Measurements from ENCODE around the gene VPS72. TPM values are rescaled to one million over a fixed set of nuclear protein-coding genes. Genes with fewer than 3 reads are reported as not detected.

VPS72 gene
- total RNA-seq, 6 donors from 2014 or later: 19.0 to 54.3 (median 25.5) TPM

DNA sequence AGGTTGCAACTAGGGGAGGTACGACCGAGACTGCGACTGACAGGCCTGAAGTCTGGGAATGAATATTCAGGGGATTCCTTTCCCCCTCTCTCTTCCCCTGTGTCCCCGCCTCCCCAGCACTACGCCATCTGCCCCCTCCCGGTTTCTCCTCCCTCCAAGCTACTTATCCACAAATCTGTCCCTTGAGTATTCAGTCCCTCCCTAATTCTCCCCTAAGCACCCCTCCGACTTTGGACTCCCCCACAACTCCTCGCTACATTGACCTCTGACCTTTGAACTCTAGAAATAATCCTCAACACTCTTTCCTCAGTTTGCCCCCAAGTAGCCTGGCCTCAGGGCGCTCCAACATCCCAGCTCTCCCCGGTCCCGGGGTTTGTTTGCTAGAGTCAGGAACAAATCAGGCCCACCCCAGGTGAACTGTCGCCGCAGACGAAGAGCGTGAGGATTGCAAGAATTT, 24.7 kb downstream of the VPS72 start:
- no peaks in the 10 kb centered on the region for H3K27me3 ChIP-seq
- H3K27ac ChIP-seq: peak overlapping the region; percentile 65 to 87 (median 84)
- no peak for TF ChIP-seq POLR2AphosphoS5 (IDR thresholded peaks at IDR 0.05)
- ATAC-seq (ENCODE audit: low FRiP score in 2 of 2): peak in 1 of 2 donors; percentile 72
- H3K4me3 ChIP-seq: peak overlapping the region; percentile 49 to 72 (median 68)
- peak in 1 of 2 donors; percentile 25 for DNase-seq
- WGBS, 2 donors: 11 to 24% methylated on average over 15 of the region's 15 CpGs
- H3K36me3 ChIP-seq: peaks cover 6 to 47% (median 29%) of the 10 kb centered on the region in 4 donors
- peaks cover 18 to 35% (median 24%) of the 10 kb centered on the region in 4 donors for H3K4me1 ChIP-seq
- no peaks in the 10 kb centered on the region for H3K9me3 ChIP-seq

DNA sequence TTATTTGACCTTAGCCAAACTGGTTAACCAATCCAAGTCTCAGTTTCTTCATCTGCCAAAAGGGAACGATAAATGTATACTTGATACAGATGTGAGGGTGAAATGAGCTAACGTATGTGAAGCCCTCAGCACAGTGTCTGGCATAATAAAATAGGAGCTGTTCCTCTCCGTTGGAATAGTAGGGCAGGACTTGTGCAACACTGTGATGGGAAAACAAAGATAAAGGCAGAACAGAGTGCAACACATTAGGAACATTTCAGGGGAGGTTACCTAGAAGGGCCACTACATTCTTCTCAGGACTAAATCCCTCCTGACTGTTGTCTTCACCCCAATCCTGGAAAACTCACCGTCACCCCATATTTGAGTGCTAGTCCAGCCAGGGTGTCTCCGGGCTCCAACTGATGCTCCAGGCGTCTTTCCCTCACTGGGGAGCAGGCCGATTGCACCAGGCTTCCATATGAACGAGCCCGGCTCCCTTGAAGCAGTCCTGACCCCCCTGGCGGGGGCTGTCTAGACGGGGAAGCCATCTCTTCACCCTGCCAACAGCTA, 25.2 kb downstream of the VPS72 start:
- DNase-seq: no peak
- Histone ChIP-seq H3K4me1 (peaks cover 18 to 35% (median 24%) of the 10 kb centered on the region in 4 donors), H3K9me3 (no peaks in the 10 kb centered on the region), H3K36me3 (peaks cover 6 to 43% (median 29%) of the 10 kb centered on the region in 4 donors), H3K4me3 (peak overlapping the region; percentile 49 to 72 (median 68)), H3K27ac (peak overlapping the region; percentile 65 to 87 (median 84)), H3K27me3 (no peaks in the 10 kb centered on the region)
- TF ChIP-seq EP300 (IDR thresholded peaks at IDR 0.05) (no peak), POLR2A (IDR thresholded peaks at IDR 0.05) (no peak), POLR2AphosphoS5 (IDR thresholded peaks at IDR 0.05) (no peak)
- TF ChIP-seq, protein P1, sequence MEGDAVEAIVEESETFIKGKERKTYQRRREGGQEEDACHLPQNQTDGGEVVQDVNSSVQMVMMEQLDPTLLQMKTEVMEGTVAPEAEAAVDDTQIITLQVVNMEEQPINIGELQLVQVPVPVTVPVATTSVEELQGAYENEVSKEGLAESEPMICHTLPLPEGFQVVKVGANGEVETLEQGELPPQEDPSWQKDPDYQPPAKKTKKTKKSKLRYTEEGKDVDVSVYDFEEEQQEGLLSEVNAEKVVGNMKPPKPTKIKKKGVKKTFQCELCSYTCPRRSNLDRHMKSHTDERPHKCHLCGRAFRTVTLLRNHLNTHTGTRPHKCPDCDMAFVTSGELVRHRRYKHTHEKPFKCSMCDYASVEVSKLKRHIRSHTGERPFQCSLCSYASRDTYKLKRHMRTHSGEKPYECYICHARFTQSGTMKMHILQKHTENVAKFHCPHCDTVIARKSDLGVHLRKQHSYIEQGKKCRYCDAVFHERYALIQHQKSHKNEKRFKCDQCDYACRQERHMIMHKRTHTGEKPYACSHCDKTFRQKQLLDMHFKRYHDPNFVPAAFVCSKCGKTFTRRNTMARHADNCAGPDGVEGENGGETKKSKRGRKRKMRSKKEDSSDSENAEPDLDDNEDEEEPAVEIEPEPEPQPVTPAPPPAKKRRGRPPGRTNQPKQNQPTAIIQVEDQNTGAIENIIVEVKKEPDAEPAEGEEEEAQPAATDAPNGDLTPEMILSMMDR (IDR thresholded peaks at IDR 0.05): no peak
- 51 to 54% methylated on average over 9 to 10 of the region's 11 CpGs for WGBS, 2 donors
- peak in 1 of 2 donors; percentile 45 for ATAC-seq (ENCODE audit: low FRiP score in 2 of 2)

DNA sequence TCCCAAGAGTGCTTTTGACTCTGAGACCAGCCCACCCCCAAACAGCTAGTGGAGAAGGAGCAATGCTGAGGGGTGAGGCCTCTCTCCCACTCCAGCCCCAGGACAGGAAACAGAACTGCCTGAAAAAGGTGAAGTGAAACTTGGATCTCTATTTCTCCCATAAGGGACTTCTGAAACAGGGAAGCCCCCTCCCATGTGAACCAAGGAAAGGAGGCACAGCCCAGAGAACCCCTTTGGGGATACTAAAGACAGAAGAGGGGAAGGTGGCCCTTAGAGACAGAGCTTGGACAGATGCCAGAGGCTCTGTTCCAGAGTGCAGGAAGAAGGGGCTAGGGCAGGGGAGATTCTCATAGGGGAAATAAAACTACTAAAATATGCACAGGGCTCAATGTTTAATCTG, 30.6 kb downstream of the VPS72 start:
- Histone ChIP-seq H3K27me3 (no peaks in the 10 kb centered on the region), H3K4me3 (no peak overlapping the region), H3K27ac (peak overlapping the region in 2 of 4 donors; percentile 56 to 64), H3K36me3 (peaks cover 9 to 38% (median 21%) of the 10 kb centered on the region in 4 donors), H3K9me3 (no peaks in the 10 kb centered on the region), H3K4me1 (peaks cover 7 to 32% (median 14%) of the 10 kb centered on the region in 4 donors)
- TF ChIP-seq POLR2A (IDR thresholded peaks at IDR 0.05): no peak
- no peak for TF ChIP-seq POLR2AphosphoS5 (IDR thresholded peaks at IDR 0.05)
- TF ChIP-seq EP300 (IDR thresholded peaks at IDR 0.05): no peak
- no peak for DNase-seq
- no peak for ATAC-seq (ENCODE audit: low FRiP score in 2 of 2)

DNA sequence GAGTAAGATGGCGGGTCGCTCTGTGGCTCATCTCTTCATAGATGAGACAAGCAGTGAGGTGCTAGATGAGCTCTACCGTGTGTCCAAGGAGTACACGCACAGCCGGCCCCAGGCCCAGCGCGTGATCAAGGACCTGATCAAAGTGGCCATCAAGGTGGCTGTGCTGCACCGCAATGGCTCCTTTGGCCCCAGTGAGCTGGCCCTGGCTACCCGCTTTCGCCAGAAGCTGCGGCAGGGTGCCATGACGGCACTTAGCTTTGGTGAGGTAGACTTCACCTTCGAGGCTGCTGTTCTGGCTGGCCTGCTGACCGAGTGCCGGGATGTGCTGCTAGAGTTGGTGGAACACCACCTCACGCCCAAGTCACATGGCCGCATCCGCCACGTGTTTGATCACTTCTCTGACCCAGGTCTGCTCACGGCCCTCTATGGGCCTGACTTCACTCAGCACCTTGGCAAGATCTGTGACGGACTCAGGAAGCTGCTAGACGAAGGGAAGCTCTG, 31.2 kb downstream of the VPS72 start:
- no peaks in the 10 kb centered on the region for H3K9me3 ChIP-seq
- TF ChIP-seq POLR2AphosphoS5 (IDR thresholded peaks at IDR 0.05) (no peak), POLR2A (IDR thresholded peaks at IDR 0.05) (no peak), EP300 (IDR thresholded peaks at IDR 0.05) (no peak)
- TF ChIP-seq, protein P1 (IDR thresholded peaks at IDR 0.05): no peak
- ATAC-seq (ENCODE audit: low FRiP score in 2 of 2) (no peak), DNase-seq (peak in 1 of 2 donors; percentile 64)
- WGBS, 2 donors: 73 to 88% methylated on average over 13 to 22 of the region's 22 CpGs
- H3K4me3 ChIP-seq: peak overlapping the region in 1 of 4 donors; percentile 50
- no peaks in the 10 kb centered on the region for H3K27me3 ChIP-seq
- peak overlapping the region in 3 of 4 donors; percentile 56 to 80 (median 64) for H3K27ac ChIP-seq
- H3K36me3 ChIP-seq: peaks cover 9 to 38% (median 21%) of the 10 kb centered on the region in 4 donors
- H3K4me1 ChIP-seq: peaks cover 5 to 29% (median 11%) of the 10 kb centered on the region in 4 donors

DNA sequence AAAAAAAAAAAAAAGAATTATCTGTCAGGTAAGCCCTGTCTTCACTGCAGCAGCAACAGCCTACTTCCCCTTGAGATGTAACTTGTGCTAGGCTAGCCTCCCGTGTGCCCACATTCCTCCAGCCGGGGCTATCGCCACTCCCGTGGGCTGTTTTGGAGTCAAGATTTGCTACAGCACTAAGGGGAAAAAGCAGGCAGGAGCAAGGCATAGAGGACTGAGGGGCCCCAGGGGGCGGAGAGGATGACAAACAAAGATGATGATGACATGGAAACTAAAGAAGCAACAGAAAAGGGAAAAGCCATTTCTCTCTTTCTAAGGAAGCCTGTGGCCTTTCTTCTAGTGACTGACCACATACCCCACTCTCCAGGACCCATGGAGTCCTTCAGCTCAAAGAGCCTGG, 31.7 kb downstream of the VPS72 start:
- Histone ChIP-seq H3K9me3 (no peaks in the 10 kb centered on the region), H3K27me3 (no peaks in the 10 kb centered on the region), H3K36me3 (peaks cover 9 to 38% (median 21%) of the 10 kb centered on the region in 4 donors), H3K27ac (peak overlapping the region; percentile 5 to 80 (median 66)), H3K4me1 (peaks cover 5 to 26% (median 11%) of the 10 kb centered on the region in 4 donors), H3K4me3 (peak overlapping the region in 1 of 4 donors; percentile 50)
- 72 to 80% methylated on average over 5 of the region's 5 CpGs for WGBS, 2 donors
- ATAC-seq (ENCODE audit: low FRiP score in 2 of 2) (no peak), DNase-seq (no peak)
- no peak for TF ChIP-seq POLR2A (IDR thresholded peaks at IDR 0.05)
- no peak for TF ChIP-seq EP300 (IDR thresholded peaks at IDR 0.05)
- TF ChIP-seq, protein P1 (IDR thresholded peaks at IDR 0.05): no peak
- TF ChIP-seq POLR2AphosphoS5 (IDR thresholded peaks at IDR 0.05): no peak

Data from upper lobe of left lung (tissue), 6 donors.